ENCODE results near the gene TUBAL3.

GRCh38 chr10:5404208-5405041 lies at the start of gene TUBAL3:
- TF ChIP-seq NFE2L1 (CRISPR knock-in tag; IDR thresholded peaks at IDR 0.05) (no peak), HMGXB4 (CRISPR knock-in tag; IDR thresholded peaks at IDR 0.05) (no peak), ETV6 (CRISPR knock-in tag; IDR thresholded peaks at IDR 0.05) (no peak), CBFB (CRISPR knock-in tag; IDR thresholded peaks at IDR 0.05; ENCODE audit: low read depth) (no peak), USF1 (CRISPR knock-in tag; IDR thresholded peaks at IDR 0.05) (no peak), CREB1 (CRISPR knock-in tag; IDR thresholded peaks at IDR 0.05) (no peak), NFYB (CRISPR knock-in tag; conservative IDR thresholded peaks at IDR 0.05; ENCODE audit: low read depth) (no peak)
- TF ChIP-seq, protein P1, sequence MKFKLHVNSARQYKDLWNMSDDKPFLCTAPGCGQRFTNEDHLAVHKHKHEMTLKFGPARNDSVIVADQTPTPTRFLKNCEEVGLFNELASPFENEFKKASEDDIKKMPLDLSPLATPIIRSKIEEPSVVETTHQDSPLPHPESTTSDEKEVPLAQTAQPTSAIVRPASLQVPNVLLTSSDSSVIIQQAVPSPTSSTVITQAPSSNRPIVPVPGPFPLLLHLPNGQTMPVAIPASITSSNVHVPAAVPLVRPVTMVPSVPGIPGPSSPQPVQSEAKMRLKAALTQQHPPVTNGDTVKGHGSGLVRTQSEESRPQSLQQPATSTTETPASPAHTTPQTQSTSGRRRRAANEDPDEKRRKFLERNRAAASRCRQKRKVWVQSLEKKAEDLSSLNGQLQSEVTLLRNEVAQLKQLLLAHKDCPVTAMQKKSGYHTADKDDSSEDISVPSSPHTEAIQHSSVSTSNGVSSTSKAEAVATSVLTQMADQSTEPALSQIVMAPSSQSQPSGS (CRISPR knock-in tag; IDR thresholded peaks at IDR 0.05; ENCODE audit: borderline replicate concordance, low read depth) = no peak
- TF ChIP-seq, protein P2, sequence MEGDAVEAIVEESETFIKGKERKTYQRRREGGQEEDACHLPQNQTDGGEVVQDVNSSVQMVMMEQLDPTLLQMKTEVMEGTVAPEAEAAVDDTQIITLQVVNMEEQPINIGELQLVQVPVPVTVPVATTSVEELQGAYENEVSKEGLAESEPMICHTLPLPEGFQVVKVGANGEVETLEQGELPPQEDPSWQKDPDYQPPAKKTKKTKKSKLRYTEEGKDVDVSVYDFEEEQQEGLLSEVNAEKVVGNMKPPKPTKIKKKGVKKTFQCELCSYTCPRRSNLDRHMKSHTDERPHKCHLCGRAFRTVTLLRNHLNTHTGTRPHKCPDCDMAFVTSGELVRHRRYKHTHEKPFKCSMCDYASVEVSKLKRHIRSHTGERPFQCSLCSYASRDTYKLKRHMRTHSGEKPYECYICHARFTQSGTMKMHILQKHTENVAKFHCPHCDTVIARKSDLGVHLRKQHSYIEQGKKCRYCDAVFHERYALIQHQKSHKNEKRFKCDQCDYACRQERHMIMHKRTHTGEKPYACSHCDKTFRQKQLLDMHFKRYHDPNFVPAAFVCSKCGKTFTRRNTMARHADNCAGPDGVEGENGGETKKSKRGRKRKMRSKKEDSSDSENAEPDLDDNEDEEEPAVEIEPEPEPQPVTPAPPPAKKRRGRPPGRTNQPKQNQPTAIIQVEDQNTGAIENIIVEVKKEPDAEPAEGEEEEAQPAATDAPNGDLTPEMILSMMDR (IDR thresholded peaks at IDR 0.05) = no peak
- TF ChIP-seq, protein P3, sequence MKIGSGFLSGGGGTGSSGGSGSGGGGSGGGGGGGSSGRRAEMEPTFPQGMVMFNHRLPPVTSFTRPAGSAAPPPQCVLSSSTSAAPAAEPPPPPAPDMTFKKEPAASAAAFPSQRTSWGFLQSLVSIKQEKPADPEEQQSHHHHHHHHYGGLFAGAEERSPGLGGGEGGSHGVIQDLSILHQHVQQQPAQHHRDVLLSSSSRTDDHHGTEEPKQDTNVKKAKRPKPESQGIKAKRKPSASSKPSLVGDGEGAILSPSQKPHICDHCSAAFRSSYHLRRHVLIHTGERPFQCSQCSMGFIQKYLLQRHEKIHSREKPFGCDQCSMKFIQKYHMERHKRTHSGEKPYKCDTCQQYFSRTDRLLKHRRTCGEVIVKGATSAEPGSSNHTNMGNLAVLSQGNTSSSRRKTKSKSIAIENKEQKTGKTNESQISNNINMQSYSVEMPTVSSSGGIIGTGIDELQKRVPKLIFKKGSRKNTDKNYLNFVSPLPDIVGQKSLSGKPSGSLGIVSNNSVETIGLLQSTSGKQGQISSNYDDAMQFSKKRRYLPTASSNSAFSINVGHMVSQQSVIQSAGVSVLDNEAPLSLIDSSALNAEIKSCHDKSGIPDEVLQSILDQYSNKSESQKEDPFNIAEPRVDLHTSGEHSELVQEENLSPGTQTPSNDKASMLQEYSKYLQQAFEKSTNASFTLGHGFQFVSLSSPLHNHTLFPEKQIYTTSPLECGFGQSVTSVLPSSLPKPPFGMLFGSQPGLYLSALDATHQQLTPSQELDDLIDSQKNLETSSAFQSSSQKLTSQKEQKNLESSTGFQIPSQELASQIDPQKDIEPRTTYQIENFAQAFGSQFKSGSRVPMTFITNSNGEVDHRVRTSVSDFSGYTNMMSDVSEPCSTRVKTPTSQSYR (CRISPR knock-in tag; IDR thresholded peaks at IDR 0.05) = no peak
- TF ChIP-seq, protein P4, sequence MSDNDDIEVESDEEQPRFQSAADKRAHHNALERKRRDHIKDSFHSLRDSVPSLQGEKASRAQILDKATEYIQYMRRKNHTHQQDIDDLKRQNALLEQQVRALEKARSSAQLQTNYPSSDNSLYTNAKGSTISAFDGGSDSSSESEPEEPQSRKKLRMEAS (CRISPR knock-in tag; IDR thresholded peaks at IDR 0.05) = no peak
- TF ChIP-seq, protein P5, sequence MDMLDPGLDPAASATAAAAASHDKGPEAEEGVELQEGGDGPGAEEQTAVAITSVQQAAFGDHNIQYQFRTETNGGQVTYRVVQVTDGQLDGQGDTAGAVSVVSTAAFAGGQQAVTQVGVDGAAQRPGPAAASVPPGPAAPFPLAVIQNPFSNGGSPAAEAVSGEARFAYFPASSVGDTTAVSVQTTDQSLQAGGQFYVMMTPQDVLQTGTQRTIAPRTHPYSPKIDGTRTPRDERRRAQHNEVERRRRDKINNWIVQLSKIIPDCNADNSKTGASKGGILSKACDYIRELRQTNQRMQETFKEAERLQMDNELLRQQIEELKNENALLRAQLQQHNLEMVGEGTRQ (CRISPR knock-in tag; IDR thresholded peaks at IDR 0.05) = no peak

Measured in WTC11 (cell line).